Astrocyte (in vitro differentiated cells and primary cell): ENCODE data around the gene BICRAL. TPM values are rescaled to one million over a fixed set of nuclear protein-coding genes. Genes with fewer than 3 reads are reported as not detected.

ENCODE experiments used
- DNase-seq: peaks from one replicate; pipeline ENCODE4 v3.0.0-alpha.2; 2010; ENCODE audit warnings: low read depth
- FAIRE-seq: peaks from 2 replicates; lab custom pipeline; 2011; peaks lifted over from hg19 to GRCh38; lab: Jason Lieb, UNC
- H2AFZ ChIP-seq: 2 replicates; pipeline ENCODE4 v1.6.0; 2012; ENCODE audit warnings: low read depth, low read length, inconsistent platforms
- H3K27ac ChIP-seq: 2 replicates; pipeline ENCODE4 v1.5.1; 2011; ENCODE audit warnings: low read depth, low read length, inconsistent platforms
- H3K27me3 ChIP-seq: 2 replicates; pipeline ENCODE4 v1.6.0; 2011; ENCODE audit warnings: low read length, inconsistent platforms; ENCODE audit not compliant: insufficient read depth
- H3K36me3 ChIP-seq: 2 replicates; pipeline ENCODE4 v1.5.1; 2011; ENCODE audit warnings: low read length, inconsistent platforms; ENCODE audit not compliant: insufficient read depth
- H3K4me1 ChIP-seq: 2 replicates; pipeline ENCODE4 v1.5.1; 2011; ENCODE audit warnings: low read length, inconsistent platforms; ENCODE audit not compliant: insufficient read depth
- H3K4me2 ChIP-seq: 2 replicates; pipeline ENCODE4 v1.6.0; 2012; ENCODE audit warnings: low read length, inconsistent platforms
- H3K4me3 ChIP-seq: 2 replicates; pipeline ENCODE4 v1.5.1; 2011; ENCODE audit warnings: low read depth, mild to moderate bottlenecking, low read length, inconsistent platforms; ENCODE audit not compliant: insufficient read depth
- H3K79me2 ChIP-seq: 2 replicates; pipeline ENCODE4 v1.6.0; 2012; ENCODE audit warnings: mild to moderate bottlenecking, low read length, inconsistent platforms; ENCODE audit not compliant: insufficient read depth
- H3K9ac ChIP-seq: 2 replicates; pipeline ENCODE4 v1.6.0; 2012; ENCODE audit warnings: mild to moderate bottlenecking, low read length, inconsistent platforms
- H3K9me3 ChIP-seq: 2 replicates; pipeline ENCODE4 v1.5.1; 2012; ENCODE audit warnings: low read depth, mild to moderate bottlenecking, low read length, inconsistent platforms; ENCODE audit not compliant: insufficient read depth
- H4K20me1 ChIP-seq: 2 replicates; pipeline ENCODE4 v1.6.0; 2012; ENCODE audit warnings: low read length, inconsistent platforms; ENCODE audit not compliant: insufficient read depth
- H3K27ac Mint-ChIP-seq: one replicate; pipeline ENCODE4 v1.8.0; 2021; ENCODE audit warnings: mild to moderate bottlenecking, mixed read lengths; ENCODE audit not compliant: unreplicated experiment
- H3K27me3 Mint-ChIP-seq: one replicate; pipeline ENCODE4 v1.8.0; 2021; ENCODE audit warnings: low read depth, mixed read lengths; ENCODE audit not compliant: unreplicated experiment
- H3K36me3 Mint-ChIP-seq: one replicate; pipeline ENCODE4 v1.8.0; 2021; ENCODE audit warnings: low read depth, mixed read lengths; ENCODE audit not compliant: unreplicated experiment
- H3K4me1 Mint-ChIP-seq: one replicate; pipeline ENCODE4 v1.8.0; 2021; ENCODE audit warnings: low read depth, mixed read lengths; ENCODE audit not compliant: unreplicated experiment
- H3K4me3 Mint-ChIP-seq: one replicate; pipeline ENCODE4 v1.8.0; 2021; ENCODE audit warnings: mild to moderate bottlenecking, moderate library complexity, mixed read lengths; ENCODE audit not compliant: unreplicated experiment
- H3K9me3 Mint-ChIP-seq: one replicate; pipeline ENCODE4 v1.8.0; 2021; ENCODE audit warnings: mild to moderate bottlenecking, mixed read lengths; ENCODE audit not compliant: unreplicated experiment
- EZH2 ChIP-seq: IDR thresholded peaks from 2 replicates; pipeline ENCODE4 v1.6.1; 2012; ENCODE audit warnings: mild to moderate bottlenecking, low read length, inconsistent platforms; ENCODE audit not compliant: insufficient read depth
- total RNA-seq: library from RNA; stranded (reverse); gene quantifications from 2 replicates; pipeline ENCODE4 v1.2.1, GENCODE V29; 2021
- TF ChIP-seq, protein P1 (sequence below): IDR thresholded peaks from 2 replicates; pipeline ENCODE4 v1.5.1; 2011; ENCODE audit warnings: low read depth, mild to moderate bottlenecking, inconsistent platforms, low read length, moderate library complexity; ENCODE audit not compliant: insufficient read depth

The BICRAL gene
- total RNA-seq, 1 donor from 2014 or later = 5.9 TPM

GRCh38 chr6:42841844-42842584 is 60.2 kb downstream of the BICRAL start:
- H3K27me3 ChIP-seq = no peaks in the 10 kb centered on the region
- no peak overlapping the region for H3K4me2 ChIP-seq
- TF ChIP-seq EZH2 = no peak
- TF ChIP-seq, protein P1, sequence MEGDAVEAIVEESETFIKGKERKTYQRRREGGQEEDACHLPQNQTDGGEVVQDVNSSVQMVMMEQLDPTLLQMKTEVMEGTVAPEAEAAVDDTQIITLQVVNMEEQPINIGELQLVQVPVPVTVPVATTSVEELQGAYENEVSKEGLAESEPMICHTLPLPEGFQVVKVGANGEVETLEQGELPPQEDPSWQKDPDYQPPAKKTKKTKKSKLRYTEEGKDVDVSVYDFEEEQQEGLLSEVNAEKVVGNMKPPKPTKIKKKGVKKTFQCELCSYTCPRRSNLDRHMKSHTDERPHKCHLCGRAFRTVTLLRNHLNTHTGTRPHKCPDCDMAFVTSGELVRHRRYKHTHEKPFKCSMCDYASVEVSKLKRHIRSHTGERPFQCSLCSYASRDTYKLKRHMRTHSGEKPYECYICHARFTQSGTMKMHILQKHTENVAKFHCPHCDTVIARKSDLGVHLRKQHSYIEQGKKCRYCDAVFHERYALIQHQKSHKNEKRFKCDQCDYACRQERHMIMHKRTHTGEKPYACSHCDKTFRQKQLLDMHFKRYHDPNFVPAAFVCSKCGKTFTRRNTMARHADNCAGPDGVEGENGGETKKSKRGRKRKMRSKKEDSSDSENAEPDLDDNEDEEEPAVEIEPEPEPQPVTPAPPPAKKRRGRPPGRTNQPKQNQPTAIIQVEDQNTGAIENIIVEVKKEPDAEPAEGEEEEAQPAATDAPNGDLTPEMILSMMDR = no peak
- no peaks in the 10 kb centered on the region for H3K9me3 ChIP-seq
- no peak overlapping the region for H3K27ac ChIP-seq
- no peak overlapping the region for H3K9ac ChIP-seq
- H3K79me2 ChIP-seq = no peaks in the 10 kb centered on the region
- H2AFZ ChIP-seq = no peak overlapping the region
- Mint-ChIP-seq H3K4me1 (peaks cover 3% of the 10 kb centered on the region), H3K27ac (no peak overlapping the region), H3K4me3 (no peak overlapping the region), H3K36me3 (no peaks in the 10 kb centered on the region), H3K9me3 (no peaks in the 10 kb centered on the region), H3K27me3 (no peaks in the 10 kb centered on the region)
- FAIRE-seq = no peak
- no peaks in the 10 kb centered on the region for H3K36me3 ChIP-seq
- DNase-seq = no peak
- H3K4me1 ChIP-seq = no peaks in the 10 kb centered on the region
- no peak overlapping the region for H3K4me3 ChIP-seq
- H4K20me1 ChIP-seq = peaks cover 2% of the 10 kb centered on the region

- no peak overlapping the region for H3K4me3 Mint-ChIP-seq
- DNase-seq = no peak
- Histone ChIP-seq H2AFZ (no peak overlapping the region), H3K79me2 (no peaks in the 10 kb centered on the region), H3K4me2 (no peak overlapping the region), H3K27ac (no peak overlapping the region), H4K20me1 (peaks cover 2% of the 10 kb centered on the region), H3K4me1 (no peaks in the 10 kb centered on the region), H3K27me3 (no peaks in the 10 kb centered on the region), H3K9ac (no peak overlapping the region), H3K36me3 (no peaks in the 10 kb centered on the region), H3K9me3 (no peaks in the 10 kb centered on the region), H3K4me3 (no peak overlapping the region)
- no peaks in the 10 kb centered on the region for H3K9me3 Mint-ChIP-seq
- no peaks in the 10 kb centered on the region for H3K27me3 Mint-ChIP-seq
- H3K36me3 Mint-ChIP-seq = no peaks in the 10 kb centered on the region
- no peak for FAIRE-seq
- no peak for TF ChIP-seq EZH2
- TF ChIP-seq, protein P1 = no peak
- H3K27ac Mint-ChIP-seq = no peak overlapping the region
- H3K4me1 Mint-ChIP-seq = peaks cover 3% of the 10 kb centered on the region
These were observed 63.5 kb downstream of the BICRAL start for GRCh38 chr6:42845327-42845694.

DNA sequence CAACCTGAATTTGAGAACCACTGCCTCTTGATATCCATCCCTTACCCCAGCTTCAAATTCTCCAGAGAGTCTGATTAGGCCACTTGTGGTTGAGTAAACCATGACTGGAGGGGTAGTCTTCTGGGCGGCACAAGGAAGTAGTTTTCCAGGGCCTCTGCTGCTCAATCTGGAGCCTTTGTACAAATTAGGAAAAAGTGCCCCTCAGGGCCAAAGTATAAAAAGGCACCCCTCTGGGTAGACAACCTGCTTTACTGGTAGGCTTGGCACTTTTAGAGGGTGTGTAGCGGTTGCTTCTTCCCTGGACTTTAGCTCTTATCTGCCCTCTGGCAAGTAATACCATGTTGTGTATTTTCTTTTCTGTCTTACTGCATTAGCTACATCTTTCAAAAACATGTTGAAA is 64.7 kb downstream of the BICRAL start:
- Mint-ChIP-seq H3K4me1 (peaks cover 3% of the 10 kb centered on the region), H3K27me3 (no peaks in the 10 kb centered on the region)
- no peaks in the 10 kb centered on the region for H3K4me1 ChIP-seq

More for the DNA sequence above, 64.7 kb downstream of the BICRAL start:
- TF ChIP-seq, protein P1 = no peak
- no peak for TF ChIP-seq EZH2
- H3K27me3 ChIP-seq = no peaks in the 10 kb centered on the region
- FAIRE-seq (no peak), DNase-seq (no peak)
- no peak overlapping the region for H2AFZ ChIP-seq
- H3K36me3 ChIP-seq = no peaks in the 10 kb centered on the region
- Mint-ChIP-seq H3K27ac (no peak overlapping the region), H3K9me3 (no peaks in the 10 kb centered on the region), H3K4me3 (no peak overlapping the region), H3K36me3 (no peaks in the 10 kb centered on the region)
- peaks cover 2% of the 10 kb centered on the region for H4K20me1 ChIP-seq
- H3K27ac ChIP-seq = no peak overlapping the region
- H3K9me3 ChIP-seq = no peaks in the 10 kb centered on the region
- H3K4me2 ChIP-seq = no peak overlapping the region
- H3K4me3 ChIP-seq = no peak overlapping the region
- no peaks in the 10 kb centered on the region for H3K79me2 ChIP-seq
- H3K9ac ChIP-seq = no peak overlapping the region
